ENCODE data around the gene MICAL2. TPM values are rescaled to one million over a fixed set of nuclear protein-coding genes. Genes with fewer than 3 reads are reported as not detected.

Gene MICAL2
- total and polyA plus RNA-seq, 2 donors (not counting 3 experiments of a cell fraction or from before 2014, with no cell fraction given) = 67.6 to 200 TPM

GRCh38 chr11:12229450-12230229, 119.2 kb downstream of the MICAL2 start:
- BruUV-seq (replicated peaks) = no TSS peak
- FAIRE-seq (no peak), DNase-seq (ENCODE audit: low read depth, low spot score) (no peak)
- H3K79me2 ChIP-seq (ENCODE audit: control insufficient read depth, insufficient read depth, low read length) = no peaks in the 10 kb centered on the region
- no peak overlapping the region for H3K4me3 ChIP-seq (replicated peaks in 1 of 3; ENCODE audit: insufficient read depth in 1 of 3, low read depth in 1 of 3, low read length in 3 of 3)
- H4K20me1 ChIP-seq (replicated peaks; ENCODE audit: control insufficient read depth, extremely low read depth, insufficient read depth, low read length) = no peaks in the 10 kb centered on the region
- H3K27me3 ChIP-seq (ENCODE audit: control insufficient read depth in 2 of 2, insufficient read depth in 2 of 2, low read length in 2 of 2) = no peaks in the 10 kb centered on the region
- H3K9ac ChIP-seq (replicated peaks; ENCODE audit: extremely low read depth, insufficient read depth, low read length) = no peak overlapping the region
- no peak for TF ChIP-seq CTCF (IDR thresholded peaks at IDR 0.05; ENCODE audit: extremely low read depth in 1 of 2, insufficient read depth in 1 of 2, low read depth in 1 of 2, low read length in 2 of 2)
- no peak for TF ChIP-seq MYC (IDR thresholded peaks at IDR 0.05; ENCODE audit: low read depth, low read length)
- TF ChIP-seq POLR2A (IDR thresholded peaks at IDR 0.05; ENCODE audit: low read depth, low read length) = no peak
- TF ChIP-seq JUN (IDR thresholded peaks at IDR 0.05; ENCODE audit: borderline replicate concordance, insufficient read depth, insufficient read length, low read depth) = no peak
- TF ChIP-seq MAX (IDR thresholded peaks at IDR 0.05; ENCODE audit: insufficient read depth, insufficient read length) = no peak
- no peak for TF ChIP-seq POLR2AphosphoS5 (IDR thresholded peaks at IDR 0.05; ENCODE audit: insufficient read depth, low read depth, low read length)
- no peak for TF ChIP-seq FOS (IDR thresholded peaks at IDR 0.05; ENCODE audit: borderline replicate concordance, insufficient read depth, low read length)
- no peak for TF ChIP-seq GATA2 (IDR thresholded peaks at IDR 0.05; ENCODE audit: insufficient read depth, insufficient read length, low read depth, low read length)
- ChIA-PET CTCF (interaction anchor here (1.3 kb wide), 2 partner anchors 10 to 105 kb away, joined by 3 to 7 read pairs; no protein-coding TSS in a partner anchor), POLR2A (no interaction called here)
- H2AFZ ChIP-seq (ENCODE audit: low read depth, low read length) = no peak overlapping the region
- H3K4me1 ChIP-seq (ENCODE audit: control insufficient read depth, extremely low read depth, insufficient read depth, low read length) = peaks cover 26% of the 10 kb centered on the region
- no peaks in the 10 kb centered on the region for H3K9me3 ChIP-seq (replicated peaks; ENCODE audit: control insufficient read depth, insufficient read depth, low read length)
- no peaks in the 10 kb centered on the region for H3K9me1 ChIP-seq (replicated peaks; ENCODE audit: control insufficient read depth, extremely low read depth, insufficient read depth, low read length)
- H3K27ac ChIP-seq (ENCODE audit: insufficient read depth, low read depth, low read length) = no peak overlapping the region
- H3K4me2 ChIP-seq (ENCODE audit: insufficient read depth, low read length) = no peak overlapping the region
- peaks cover 25 to 29% of the 10 kb centered on the region in 2 experiments for H3K36me3 ChIP-seq (ENCODE audit: control insufficient read depth in 2 of 2, extremely low read depth in 1 of 2, insufficient read depth in 2 of 2, low read length in 2 of 2)
- dilution Hi-C loops (cut with MboI; ENCODE audit: extremely low pct_ligation_motif_present, low sequenced_read_pairs) (no loop called here), intact Hi-C loops (cut with micrococcal nuclease) (no loop called here)

All from endothelial cell of umbilical vein (primary cell).